OCI-LY3 (cell line): ENCODE results near the gene TXNL4A.

Experiments used
- EZH2phosphoT487 ChIP-seq: fragments of 200-600 bp; shearing (Covaris generic); IDR thresholded peaks from 2 replicates; pipeline ENCODE4 v1.6.1; 2018; ENCODE audit warnings: antibody characterized with exemption, mixed run types, low read depth
- TF ChIP-seq, protein P1 (sequence below): fragments of 200-600, 300-600 bp; sonication (generic); IDR thresholded peaks from 2 replicates; pipeline ENCODE4 v1.5.1; 2014; ENCODE audit warnings: antibody characterized with exemption, low read length, low read depth

DNA sequence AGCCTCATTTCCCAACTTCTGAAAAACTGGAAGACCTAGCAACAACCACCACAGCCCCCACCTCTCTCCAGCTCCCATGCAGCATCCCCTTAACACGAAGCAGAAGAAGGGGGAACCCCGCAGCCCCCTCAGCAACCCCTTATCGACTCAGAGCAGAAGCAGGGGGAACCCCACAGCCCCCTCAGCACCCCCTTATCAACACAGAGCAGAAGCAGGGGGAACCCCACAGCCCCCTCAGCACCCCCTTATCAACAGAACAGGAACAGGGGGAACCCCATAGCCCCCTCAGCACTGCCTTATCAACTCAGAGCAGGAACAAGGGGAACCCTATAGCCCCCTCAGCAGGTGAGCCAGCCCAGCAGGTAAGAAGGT lies 43.6 kb downstream of the TXNL4A start:
- TF ChIP-seq, protein P1, sequence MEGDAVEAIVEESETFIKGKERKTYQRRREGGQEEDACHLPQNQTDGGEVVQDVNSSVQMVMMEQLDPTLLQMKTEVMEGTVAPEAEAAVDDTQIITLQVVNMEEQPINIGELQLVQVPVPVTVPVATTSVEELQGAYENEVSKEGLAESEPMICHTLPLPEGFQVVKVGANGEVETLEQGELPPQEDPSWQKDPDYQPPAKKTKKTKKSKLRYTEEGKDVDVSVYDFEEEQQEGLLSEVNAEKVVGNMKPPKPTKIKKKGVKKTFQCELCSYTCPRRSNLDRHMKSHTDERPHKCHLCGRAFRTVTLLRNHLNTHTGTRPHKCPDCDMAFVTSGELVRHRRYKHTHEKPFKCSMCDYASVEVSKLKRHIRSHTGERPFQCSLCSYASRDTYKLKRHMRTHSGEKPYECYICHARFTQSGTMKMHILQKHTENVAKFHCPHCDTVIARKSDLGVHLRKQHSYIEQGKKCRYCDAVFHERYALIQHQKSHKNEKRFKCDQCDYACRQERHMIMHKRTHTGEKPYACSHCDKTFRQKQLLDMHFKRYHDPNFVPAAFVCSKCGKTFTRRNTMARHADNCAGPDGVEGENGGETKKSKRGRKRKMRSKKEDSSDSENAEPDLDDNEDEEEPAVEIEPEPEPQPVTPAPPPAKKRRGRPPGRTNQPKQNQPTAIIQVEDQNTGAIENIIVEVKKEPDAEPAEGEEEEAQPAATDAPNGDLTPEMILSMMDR, result no peak
- no peak for TF ChIP-seq EZH2phosphoT487
